ENCODE measurements around the gene ACOT2.
A peak's percentile ranks its signal among the peaks of the same experiment; 100 is the strongest.
"Not testable (repeated sequence)": the region's sequence is repeated elsewhere in the genome, so short reads cannot be mapped to it uniquely, and the experiment has no call there.

The ACOT2 gene, protein sequence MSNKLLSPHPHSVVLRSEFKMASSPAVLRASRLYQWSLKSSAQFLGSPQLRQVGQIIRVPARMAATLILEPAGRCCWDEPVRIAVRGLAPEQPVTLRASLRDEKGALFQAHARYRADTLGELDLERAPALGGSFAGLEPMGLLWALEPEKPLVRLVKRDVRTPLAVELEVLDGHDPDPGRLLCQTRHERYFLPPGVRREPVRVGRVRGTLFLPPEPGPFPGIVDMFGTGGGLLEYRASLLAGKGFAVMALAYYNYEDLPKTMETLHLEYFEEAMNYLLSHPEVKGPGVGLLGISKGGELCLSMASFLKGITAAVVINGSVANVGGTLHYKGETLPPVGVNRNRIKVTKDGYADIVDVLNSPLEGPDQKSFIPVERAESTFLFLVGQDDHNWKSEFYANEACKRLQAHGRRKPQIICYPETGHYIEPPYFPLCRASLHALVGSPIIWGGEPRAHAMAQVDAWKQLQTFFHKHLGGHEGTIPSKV

DNA sequence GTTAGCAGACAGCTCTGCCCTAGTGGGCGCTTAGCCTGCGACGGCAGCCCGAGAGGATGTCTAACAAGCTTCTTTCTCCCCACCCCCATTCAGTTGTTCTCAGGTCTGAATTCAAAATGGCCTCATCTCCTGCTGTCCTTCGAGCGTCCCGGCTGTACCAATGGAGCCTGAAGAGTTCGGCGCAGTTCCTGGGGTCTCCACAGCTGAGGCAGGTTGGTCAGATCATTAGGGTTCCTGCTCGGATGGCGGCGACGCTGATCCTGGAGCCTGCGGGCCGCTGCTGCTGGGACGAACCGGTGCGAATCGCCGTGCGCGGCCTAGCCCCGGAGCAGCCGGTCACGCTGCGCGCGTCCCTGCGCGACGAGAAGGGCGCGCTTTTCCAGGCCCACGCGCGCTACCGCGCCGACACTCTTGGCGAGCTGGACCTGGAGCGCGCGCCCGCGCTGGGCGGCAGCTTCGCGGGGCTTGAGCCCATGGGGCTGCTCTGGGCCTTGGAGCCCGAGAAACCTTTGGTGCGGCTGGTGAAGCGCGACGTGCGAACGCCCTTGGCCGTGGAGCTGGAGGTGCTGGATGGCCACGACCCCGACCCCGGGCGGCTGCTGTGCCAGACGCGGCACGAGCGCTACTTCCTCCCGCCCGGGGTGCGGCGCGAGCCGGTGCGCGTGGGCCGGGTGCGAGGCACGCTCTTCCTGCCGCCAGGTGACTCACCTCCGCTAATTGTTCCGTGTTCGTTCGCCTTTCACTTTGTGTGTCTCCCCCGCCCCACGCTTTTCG, at the start of gene ACOT2:
Gene ACOT2 (plus strand): TSS at position 29 of the 774 bp plus-strand sequence. CDS start 28 bp downstream, at position 57.
- Histone ChIP-seq H3K4me3 (ENCODE audit: low read depth, low read length) (peak within 1 kb of the TSS; percentile 83), H2AFZ (ENCODE audit: low read length, unreplicated experiment) (peak within 1 kb of the TSS; percentile 64), H3K27ac (ENCODE audit: low read depth, low read length) (peak within 1 kb of the TSS; percentile 78), H3K79me2 (ENCODE audit: control insufficient read depth, insufficient read depth, low read length, unreplicated experiment) (peaks cover 34% of the 10 kb centered on the region)
- H3K36me3 ChIP-seq (ENCODE audit: insufficient read depth, low read length); H3K4me1 ChIP-seq (ENCODE audit: control insufficient read depth, insufficient read depth, low read length, unreplicated experiment); H3K27me3 ChIP-seq (ENCODE audit: insufficient read depth, low read length): not testable (repeated sequence)

DNA sequence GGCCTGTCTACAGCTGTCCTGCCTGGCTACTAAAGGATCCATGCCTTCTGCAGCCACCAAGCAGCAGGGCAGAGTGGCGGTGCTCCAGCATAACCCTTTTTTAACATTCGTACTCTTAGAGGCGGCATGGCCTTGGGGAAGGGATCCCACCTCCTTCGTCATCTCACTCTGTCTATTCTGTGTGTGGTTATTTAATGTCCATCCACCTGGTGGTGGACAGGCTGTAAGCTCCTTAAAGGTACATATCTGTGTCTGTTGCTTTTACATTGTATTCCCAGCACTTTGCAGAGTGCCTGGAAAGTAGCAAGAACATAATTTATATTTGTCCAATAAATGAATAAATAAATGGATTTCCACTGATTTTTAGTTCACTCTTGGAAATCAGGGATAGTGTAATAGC, 47.8 kb upstream of the ACOT2 start:
- Histone ChIP-seq H3K27ac (ENCODE audit: low read depth, low read length) (no peak overlapping the region), H2AFZ (ENCODE audit: low read length, unreplicated experiment) (no peak overlapping the region), H3K36me3 (ENCODE audit: insufficient read depth, low read length) (no peaks in the 10 kb centered on the region), H3K79me2 (ENCODE audit: control insufficient read depth, insufficient read depth, low read length, unreplicated experiment) (no peaks in the 10 kb centered on the region), H3K4me1 (ENCODE audit: control insufficient read depth, insufficient read depth, low read length, unreplicated experiment) (no peaks in the 10 kb centered on the region), H3K27me3 (ENCODE audit: insufficient read depth, low read length) (no peaks in the 10 kb centered on the region), H3K4me3 (ENCODE audit: low read depth, low read length) (no peak overlapping the region)

DNA sequence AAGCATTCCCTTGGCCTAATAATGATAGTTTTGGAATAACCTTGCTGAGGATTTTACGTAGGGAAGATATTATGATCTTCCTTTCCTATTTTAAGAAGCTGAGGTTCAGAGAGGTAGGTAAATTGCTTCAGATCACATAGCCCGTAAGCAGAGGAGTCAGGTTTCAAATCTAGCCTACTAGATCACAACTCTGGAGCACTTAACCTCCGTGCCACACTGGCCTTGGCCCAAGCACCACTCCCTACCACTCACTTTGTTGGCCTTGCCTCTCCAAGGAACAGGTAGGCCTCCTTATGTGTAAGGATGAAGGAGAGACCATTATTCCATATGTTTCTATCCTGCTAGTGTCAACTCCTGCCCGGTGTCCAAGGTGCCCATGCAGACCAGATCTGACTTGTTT, 44.5 kb upstream of the ACOT2 start:
- Histone ChIP-seq H3K4me1 (ENCODE audit: control insufficient read depth, insufficient read depth, low read length, unreplicated experiment) (no peaks in the 10 kb centered on the region), H3K27me3 (ENCODE audit: insufficient read depth, low read length) (no peaks in the 10 kb centered on the region), H3K27ac (ENCODE audit: low read depth, low read length) (no peak overlapping the region), H3K79me2 (ENCODE audit: control insufficient read depth, insufficient read depth, low read length, unreplicated experiment) (no peaks in the 10 kb centered on the region), H3K36me3 (ENCODE audit: insufficient read depth, low read length) (no peaks in the 10 kb centered on the region), H2AFZ (ENCODE audit: low read length, unreplicated experiment) (no peak overlapping the region), H3K4me3 (ENCODE audit: low read depth, low read length) (no peak overlapping the region)

DNA sequence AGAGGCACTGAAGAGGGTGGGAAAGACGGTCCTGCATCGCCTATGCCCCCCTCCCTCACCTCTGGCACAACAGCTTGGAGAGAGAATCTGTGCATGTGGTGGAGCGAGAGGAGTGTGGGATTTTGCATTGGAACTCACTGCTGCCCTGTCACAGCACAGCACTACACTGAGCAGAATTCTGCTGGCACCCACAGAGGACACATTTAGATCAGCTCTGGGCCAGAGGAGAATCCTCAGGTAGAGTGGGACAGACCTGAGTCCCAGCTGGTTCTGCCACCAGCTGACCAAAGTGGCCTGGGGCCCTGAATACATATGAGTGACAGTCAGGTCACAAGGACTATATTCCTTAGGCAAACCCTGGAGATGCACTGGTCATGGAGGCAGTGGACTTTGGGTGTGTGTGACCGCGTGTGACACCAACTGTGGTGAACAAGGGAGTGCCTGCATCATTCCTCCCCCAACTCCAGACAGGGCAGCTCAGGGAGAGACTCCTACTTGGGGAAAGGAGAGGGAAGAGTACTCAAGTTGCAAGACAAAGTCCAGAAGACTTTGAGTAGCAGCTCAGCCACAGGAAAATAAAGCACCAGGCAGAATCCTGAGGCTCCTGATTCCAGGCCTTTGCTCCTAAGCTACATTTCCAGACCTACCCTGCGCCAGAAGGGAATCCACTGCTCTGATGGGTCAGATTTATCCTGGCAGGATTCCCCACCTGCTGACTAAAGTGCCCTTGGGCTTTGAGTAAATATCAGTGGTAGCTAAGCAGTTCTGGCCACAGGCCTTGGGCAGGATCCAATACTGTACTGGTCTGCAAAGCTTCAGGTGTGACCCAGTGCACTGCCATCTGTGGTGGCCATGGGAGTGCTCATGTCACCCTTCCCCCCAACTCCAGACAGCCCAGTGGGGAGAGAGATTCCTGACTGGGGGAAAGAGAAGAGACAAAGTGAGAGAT, 42.7 kb upstream of the ACOT2 start:
- Histone ChIP-seq H3K4me3 (ENCODE audit: low read depth, low read length) (no peak overlapping the region), H3K27me3 (ENCODE audit: insufficient read depth, low read length) (no peaks in the 10 kb centered on the region), H3K27ac (ENCODE audit: low read depth, low read length) (no peak overlapping the region), H3K79me2 (ENCODE audit: control insufficient read depth, insufficient read depth, low read length, unreplicated experiment) (no peaks in the 10 kb centered on the region), H2AFZ (ENCODE audit: low read length, unreplicated experiment) (no peak overlapping the region), H3K4me1 (ENCODE audit: control insufficient read depth, insufficient read depth, low read length, unreplicated experiment) (no peaks in the 10 kb centered on the region), H3K36me3 (ENCODE audit: insufficient read depth, low read length) (no peaks in the 10 kb centered on the region)

DNA sequence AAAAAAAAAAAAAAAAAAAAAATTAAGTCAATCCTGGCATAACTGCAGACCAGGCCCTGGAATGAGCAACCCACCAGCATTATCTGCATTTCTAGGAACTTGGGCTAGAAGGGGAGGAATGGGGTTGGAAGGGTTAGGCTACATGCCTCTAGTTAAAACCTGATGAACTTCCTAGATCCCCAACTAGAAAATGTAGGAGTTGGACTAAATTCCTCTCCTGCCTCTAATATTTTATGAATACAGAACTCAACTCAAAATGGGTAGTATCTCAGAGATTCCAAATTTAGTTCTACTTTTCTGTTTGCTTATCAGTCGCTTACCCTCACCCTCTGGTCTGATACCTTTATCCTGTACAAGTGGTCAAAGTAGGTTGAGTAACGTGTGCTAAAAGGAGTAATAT, 39.7 kb upstream of the ACOT2 start:
- H3K27me3 ChIP-seq (ENCODE audit: insufficient read depth, low read length); H3K36me3 ChIP-seq (ENCODE audit: insufficient read depth, low read length): not testable (repeated sequence)

DNA sequence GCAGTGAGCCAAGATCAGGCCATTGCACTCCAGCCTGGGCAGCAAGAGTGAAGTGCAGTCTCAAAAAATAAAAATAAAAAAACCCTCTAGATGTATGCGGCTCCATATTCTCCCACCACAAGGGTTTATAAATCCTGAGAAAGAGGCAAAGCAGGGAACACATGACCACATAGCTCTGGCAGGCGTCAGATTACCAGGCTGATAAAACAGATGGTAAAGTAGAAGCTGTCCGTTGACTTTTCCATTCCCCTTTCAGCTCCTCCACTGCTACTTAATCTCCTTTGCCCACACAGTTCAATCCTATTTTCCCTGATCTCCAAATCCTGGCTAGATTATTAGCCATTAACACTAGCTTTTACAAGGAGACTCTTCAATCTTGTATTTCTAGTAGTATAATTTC, 37.0 kb upstream of the ACOT2 start:
- H3K4me1 ChIP-seq (ENCODE audit: control insufficient read depth, insufficient read depth, low read length, unreplicated experiment); H2AFZ ChIP-seq (ENCODE audit: low read length, unreplicated experiment); H3K4me3 ChIP-seq (ENCODE audit: low read depth, low read length); H3K36me3 ChIP-seq (ENCODE audit: insufficient read depth, low read length); H3K27me3 ChIP-seq (ENCODE audit: insufficient read depth, low read length); H3K27ac ChIP-seq (ENCODE audit: low read depth, low read length); H3K79me2 ChIP-seq (ENCODE audit: control insufficient read depth, insufficient read depth, low read length, unreplicated experiment): not testable (repeated sequence)

More for the DNA sequence above, 39.7 kb upstream of the ACOT2 start:
- H3K27ac ChIP-seq (ENCODE audit: low read depth, low read length); H3K4me1 ChIP-seq (ENCODE audit: control insufficient read depth, insufficient read depth, low read length, unreplicated experiment); H3K79me2 ChIP-seq (ENCODE audit: control insufficient read depth, insufficient read depth, low read length, unreplicated experiment); H2AFZ ChIP-seq (ENCODE audit: low read length, unreplicated experiment); H3K4me3 ChIP-seq (ENCODE audit: low read depth, low read length): not testable (repeated sequence)

DNA sequence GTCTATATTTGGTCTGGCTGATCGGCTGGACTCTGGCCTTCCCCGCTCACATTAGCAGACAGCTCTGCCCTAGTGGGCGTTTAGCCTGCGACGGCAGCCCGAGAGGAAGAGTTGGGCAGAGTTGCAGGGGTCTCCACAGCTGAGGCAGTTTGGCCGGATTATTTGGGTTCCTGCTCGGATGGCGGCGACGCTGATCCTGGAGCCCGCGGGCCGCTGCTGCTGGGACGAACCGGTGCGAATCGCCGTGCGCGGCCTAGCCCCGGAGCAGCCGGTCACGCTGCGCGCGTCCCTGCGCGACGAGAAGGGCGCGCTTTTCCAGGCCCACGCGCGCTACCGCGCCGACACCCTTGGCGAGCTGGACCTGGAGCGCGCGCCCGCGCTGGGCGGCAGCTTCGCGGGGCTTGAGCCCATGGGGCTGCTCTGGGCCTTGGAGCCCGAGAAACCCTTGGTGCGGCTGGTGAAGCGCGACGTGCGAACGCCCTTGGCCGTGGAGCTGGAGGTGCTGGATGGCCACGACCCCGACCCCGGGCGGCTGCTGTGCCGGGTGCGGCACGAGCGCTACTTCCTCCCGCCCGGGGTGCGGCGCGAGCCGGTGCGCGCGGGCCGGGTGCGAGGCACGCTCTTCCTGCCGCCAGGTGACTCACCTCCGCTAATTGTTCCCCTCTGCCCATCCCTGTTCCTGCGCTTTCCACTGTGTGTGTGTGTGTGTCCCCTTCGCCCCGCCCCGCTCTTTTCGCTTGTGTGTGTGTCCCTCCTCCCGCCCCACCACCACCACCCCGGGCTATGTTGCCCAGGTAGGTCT, 31.6 kb upstream of the ACOT2 start:
- not testable (repeated sequence) for H3K79me2 ChIP-seq (ENCODE audit: control insufficient read depth, insufficient read depth, low read length, unreplicated experiment); H3K36me3 ChIP-seq (ENCODE audit: insufficient read depth, low read length); H3K27me3 ChIP-seq (ENCODE audit: insufficient read depth, low read length); H3K4me1 ChIP-seq (ENCODE audit: control insufficient read depth, insufficient read depth, low read length, unreplicated experiment)
- H2AFZ ChIP-seq (ENCODE audit: low read length, unreplicated experiment) = peak overlapping the region; percentile 97
- H3K4me3 ChIP-seq (ENCODE audit: low read depth, low read length) = peak overlapping the region; percentile 83
- H3K27ac ChIP-seq (ENCODE audit: low read depth, low read length) = peak overlapping the region; percentile 86

DNA sequence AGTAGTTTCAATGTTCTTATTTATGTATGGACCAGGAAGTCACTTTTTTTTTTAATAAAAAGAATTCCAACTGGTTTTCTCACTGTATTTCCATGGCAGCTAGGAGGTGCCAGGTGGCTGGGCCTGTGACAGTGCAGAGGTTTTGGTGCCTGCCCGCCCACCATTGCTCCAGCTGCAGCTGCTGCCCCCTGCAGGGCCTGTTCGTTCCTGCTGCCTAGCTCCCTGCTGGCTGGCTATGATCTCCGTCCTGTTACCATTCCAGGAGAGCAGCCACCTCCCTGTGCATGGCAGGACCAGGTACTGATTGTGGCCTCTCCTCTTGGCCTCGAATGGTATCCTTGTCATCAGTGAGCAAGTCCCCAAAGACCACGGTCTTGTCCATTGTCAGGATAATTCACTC, 30.0 kb upstream of the ACOT2 start:
- not testable (repeated sequence) for H3K4me3 ChIP-seq (ENCODE audit: low read depth, low read length); H3K4me1 ChIP-seq (ENCODE audit: control insufficient read depth, insufficient read depth, low read length, unreplicated experiment); H3K79me2 ChIP-seq (ENCODE audit: control insufficient read depth, insufficient read depth, low read length, unreplicated experiment); H3K27me3 ChIP-seq (ENCODE audit: insufficient read depth, low read length); H2AFZ ChIP-seq (ENCODE audit: low read length, unreplicated experiment); H3K36me3 ChIP-seq (ENCODE audit: insufficient read depth, low read length); H3K27ac ChIP-seq (ENCODE audit: low read depth, low read length)

DNA sequence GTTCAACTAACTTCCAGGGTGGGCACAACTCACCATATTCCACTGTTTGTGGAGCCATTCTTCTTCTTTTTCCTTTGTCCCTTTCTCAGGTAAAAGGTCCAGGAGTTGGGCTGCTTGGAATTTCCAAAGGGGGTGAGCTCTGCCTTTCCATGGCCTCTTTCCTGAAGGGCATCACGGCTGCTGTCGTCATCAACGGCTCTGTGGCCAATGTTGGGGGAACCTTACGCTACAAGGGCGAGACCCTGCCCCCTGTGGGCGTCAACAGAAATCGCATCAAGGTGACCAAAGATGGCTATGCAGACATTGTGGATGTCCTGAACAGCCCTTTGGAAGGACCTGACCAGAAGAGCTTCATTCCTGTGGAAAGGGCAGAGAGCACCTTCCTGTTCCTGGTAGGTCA, 26.1 kb upstream of the ACOT2 start:
- H2AFZ ChIP-seq (ENCODE audit: low read length, unreplicated experiment); H3K4me1 ChIP-seq (ENCODE audit: control insufficient read depth, insufficient read depth, low read length, unreplicated experiment); H3K27ac ChIP-seq (ENCODE audit: low read depth, low read length); H3K79me2 ChIP-seq (ENCODE audit: control insufficient read depth, insufficient read depth, low read length, unreplicated experiment); H3K36me3 ChIP-seq (ENCODE audit: insufficient read depth, low read length); H3K4me3 ChIP-seq (ENCODE audit: low read depth, low read length); H3K27me3 ChIP-seq (ENCODE audit: insufficient read depth, low read length): not testable (repeated sequence)

DNA sequence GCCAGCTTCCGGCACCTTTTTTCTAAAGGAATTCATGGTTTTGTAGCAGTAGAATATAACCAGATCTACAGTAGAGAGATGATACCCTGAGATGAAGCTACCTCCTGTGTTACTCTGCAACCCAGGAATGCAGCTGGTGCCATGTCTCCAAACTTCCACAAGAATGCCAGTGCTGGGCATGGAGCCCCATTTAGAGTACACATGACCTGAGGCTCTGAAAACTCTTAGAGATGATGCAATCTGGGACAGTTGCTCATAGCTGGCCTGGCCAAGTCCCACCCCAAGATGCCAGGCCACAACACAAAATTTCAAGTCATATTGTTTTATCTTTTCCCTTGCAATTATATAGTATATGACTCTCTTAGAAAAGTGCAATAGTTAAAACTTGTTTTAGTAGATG, 23.7 kb upstream of the ACOT2 start:
- H3K4me3 ChIP-seq (ENCODE audit: low read depth, low read length); H3K27me3 ChIP-seq (ENCODE audit: insufficient read depth, low read length); H3K27ac ChIP-seq (ENCODE audit: low read depth, low read length); H3K79me2 ChIP-seq (ENCODE audit: control insufficient read depth, insufficient read depth, low read length, unreplicated experiment); H3K36me3 ChIP-seq (ENCODE audit: insufficient read depth, low read length); H2AFZ ChIP-seq (ENCODE audit: low read length, unreplicated experiment); H3K4me1 ChIP-seq (ENCODE audit: control insufficient read depth, insufficient read depth, low read length, unreplicated experiment): not testable (repeated sequence)
